WERI-Rb-1 (cell line): ENCODE results near the gene RIMBP2.

ENCODE experiments used
- DNase-seq: peaks from one replicate; pipeline ENCODE4 v3.0.0-alpha.2; 2020
- H3K27ac ChIP-seq: fragments of 250-450 bp; sonication (Bioruptor Pico); 2 replicates; pipeline ENCODE4 v1.5.1; 2020; ENCODE audit warnings: mild to moderate bottlenecking, moderate library complexity
- H3K27me3 ChIP-seq: fragments of 250-450 bp; sonication (Bioruptor Pico); 2 replicates; pipeline ENCODE4 v1.5.1; 2021; ENCODE audit warnings: mild to moderate bottlenecking, low read depth, moderate library complexity; ENCODE audit not compliant: insufficient read depth, severe bottlenecking
- H3K36me3 ChIP-seq: fragments of 250-450 bp; sonication (Bioruptor Pico); 2 replicates; pipeline ENCODE4 v1.5.1; 2020; ENCODE audit warnings: mild to moderate bottlenecking, moderate library complexity
- H3K4me3 ChIP-seq: 2 replicates; pipeline ENCODE4 v1.5.1; 2011; ENCODE audit warnings: low read depth, mild to moderate bottlenecking, control low read depth, low read length
- H3K9me3 ChIP-seq: fragments of 250-450 bp; sonication (Bioruptor Pico); 2 replicates; pipeline ENCODE4 v1.5.1; 2021; ENCODE audit warnings: mild to moderate bottlenecking, moderate library complexity; ENCODE audit not compliant: severe bottlenecking
- CTCF ChIP-seq: IDR thresholded peaks from 2 replicates; pipeline ENCODE4 v1.5.1; 2011; ENCODE audit warnings: low read depth, mild to moderate bottlenecking, control low read depth, inconsistent platforms, low read length

RIMBP2 gene

GRCh38 chr12:130434560-130434959 is 281.5 kb downstream of the RIMBP2 start:
- Histone ChIP-seq H3K27ac (no peak overlapping the region), H3K36me3 (peaks cover 21% of the 10 kb centered on the region), H3K4me3 (no peak overlapping the region), H3K27me3 (no peaks in the 10 kb centered on the region), H3K9me3 (peaks cover 11% of the 10 kb centered on the region)
- DNase-seq, result no peak
- TF ChIP-seq CTCF, result no peak

GRCh38 chr12:130433834-130434233 is 282.3 kb downstream of the RIMBP2 start:
- H3K27me3 ChIP-seq, result no peaks in the 10 kb centered on the region
- no peak for DNase-seq
- H3K36me3 ChIP-seq, result peaks cover 18% of the 10 kb centered on the region
- TF ChIP-seq CTCF, result no peak
- no peak overlapping the region for H3K4me3 ChIP-seq
- peaks cover 11% of the 10 kb centered on the region for H3K9me3 ChIP-seq
- no peak overlapping the region; the same call in 1 of the 2 replicates for H3K27ac ChIP-seq

GRCh38 chr12:130433411-130433810 is 282.7 kb downstream of the RIMBP2 start:
- Histone ChIP-seq H3K27ac (peak overlapping the region; percentile 71), H3K27me3 (no peaks in the 10 kb centered on the region), H3K9me3 (peaks cover 11% of the 10 kb centered on the region), H3K36me3 (peaks cover 18% of the 10 kb centered on the region), H3K4me3 (no peak overlapping the region)
- DNase-seq, result no peak
- no peak for TF ChIP-seq CTCF

- Histone ChIP-seq H3K36me3 (peaks cover 18% of the 10 kb centered on the region), H3K27me3 (no peaks in the 10 kb centered on the region), H3K4me3 (no peak overlapping the region), H3K9me3 (peaks cover 11% of the 10 kb centered on the region), H3K27ac (no peak overlapping the region)
- no peak for DNase-seq
- TF ChIP-seq CTCF, result no peak
Measured at GRCh38 chr12:130431176-130431575, 284.9 kb downstream of the RIMBP2 start.

- DNase-seq, result peak; percentile 69
Measured at GRCh38 chr12:130429656-130430505, 286.2 kb downstream of the RIMBP2 start.

More at GRCh38 chr12:130429656-130430505, 286.2 kb downstream of the RIMBP2 start:
- peaks cover 18% of the 10 kb centered on the region for H3K36me3 ChIP-seq
- H3K27ac ChIP-seq, result peak overlapping the region; percentile 50
- peaks cover 11% of the 10 kb centered on the region for H3K9me3 ChIP-seq
- no peak for TF ChIP-seq CTCF
- no peak overlapping the region for H3K4me3 ChIP-seq
- H3K27me3 ChIP-seq, result no peaks in the 10 kb centered on the region
